ENCODE measurements around the gene ALDH16A1. TPM values are rescaled to one million over a fixed set of nuclear protein-coding genes. Genes with fewer than 3 reads are reported as not detected.

Gene ALDH16A1
- total and polyA plus RNA-seq, 2 of the 4 experiments (the other 2 are of a cell fraction): 10.4 to 12.9 TPM

DNA sequence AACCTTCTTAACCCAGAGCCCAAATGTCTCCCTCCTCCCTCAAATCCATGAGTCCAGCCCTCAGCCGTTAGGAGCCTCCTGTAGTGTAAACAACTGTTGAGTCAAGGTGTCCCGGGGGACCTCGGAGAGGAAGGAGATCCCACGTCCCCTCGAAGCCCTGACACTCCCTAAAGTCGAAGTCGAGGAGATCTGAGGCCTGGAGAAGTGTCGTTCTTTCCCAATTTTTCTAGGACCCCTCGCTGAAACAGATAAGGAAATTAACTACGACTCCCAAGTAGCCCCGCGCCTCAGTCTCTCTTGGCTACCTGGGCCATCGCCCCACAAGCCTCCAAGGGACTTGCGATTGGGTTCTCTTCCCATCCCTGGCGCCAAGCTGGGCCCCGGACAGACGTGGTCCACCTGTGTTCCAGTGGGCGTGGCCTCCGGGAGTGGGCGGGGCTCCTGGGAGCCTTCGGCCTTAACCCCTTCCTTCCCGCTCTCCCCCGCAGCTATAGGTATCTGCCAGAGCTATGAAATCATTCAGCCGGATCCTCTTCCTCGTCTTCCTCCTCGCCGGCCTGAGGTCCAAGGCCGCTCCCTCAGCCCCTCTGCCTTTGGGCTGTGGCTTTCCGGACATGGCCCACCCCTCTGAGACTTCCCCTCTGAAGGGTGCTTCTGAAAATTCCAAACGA lies 27.0 kb upstream of the ALDH16A1 start:
- H3K9me1 ChIP-seq (ENCODE audit: insufficient read depth, low read length): no peaks in the 10 kb centered on the region
- in situ Hi-C loops (cut with MboI; ENCODE audit: low sequenced_read_pairs): no loop called here
- dilution Hi-C loops (cut with HindIII; ENCODE audit: low sequenced_read_pairs, unreplicated experiment): no loop called here
- no peak overlapping the region for H3K4me2 ChIP-seq (ENCODE audit: low read depth, low read length)
- no peaks in the 10 kb centered on the region for H3K79me1 ChIP-seq (ENCODE audit: low read depth in 1 of 2, low read length in 2 of 2)
- H3K4ac ChIP-seq (ENCODE audit: low read depth, low read length): no peak overlapping the region
- WGBS, 2 experiments (ENCODE audit: extremely low coverage in 2 of 2, insufficient read length in 1 of 2): 8% methylated on average over 11 of the region's 30 CpGs; no CpG with 5 or more reads in 1 of the 2 experiments
- no peaks in the 10 kb centered on the region for H3K36me3 ChIP-seq (ENCODE audit: control insufficient read depth, insufficient read depth, low read length)
- H3K27ac ChIP-seq (ENCODE audit: insufficient read depth, low read length): no peak overlapping the region
- H4K5ac ChIP-seq (ENCODE audit: low read depth, low read length): no peak overlapping the region
- no peak overlapping the region for H2BK120ac ChIP-seq (ENCODE audit: low read depth, low read length)
- ATAC-seq (ENCODE audit: low read depth) (no peak), DNase-seq (no peak)
- no peak overlapping the region for H2BK20ac ChIP-seq (ENCODE audit: low read depth, low read length)
- H2BK15ac ChIP-seq (ENCODE audit: low read depth, low read length): no peak overlapping the region
- peaks cover 93% of the 10 kb centered on the region for H3K27me3 ChIP-seq (ENCODE audit: control insufficient read depth, insufficient read depth, low read length)
- no peaks in the 10 kb centered on the region for H4K20me1 ChIP-seq (ENCODE audit: insufficient read depth, low read length)
- ChIA-PET POLR2A (ENCODE audit: unreplicated experiment) (no interaction called here), CTCF (no interaction called here)
- no peak overlapping the region for H3K9ac ChIP-seq (ENCODE audit: low read depth, low read length)
- TF ChIP-seq MAZ (IDR thresholded peaks at IDR 0.05; ENCODE audit: borderline replicate concordance, low read depth, low read length) (no peak), CHD1 (IDR thresholded peaks at IDR 0.05; ENCODE audit: low read depth, low read length) (no peak), FOS (IDR thresholded peaks at IDR 0.05; ENCODE audit: low read depth, low read length) (no peak), SMC3 (IDR thresholded peaks at IDR 0.05; ENCODE audit: low read depth, low read length) (no peak), NFE2L2 (IDR thresholded peaks at IDR 0.05; ENCODE audit: low read depth, low read length) (no peak), POLR2A (IDR thresholded peaks at IDR 0.05; ENCODE audit: low read depth, low read length) (no peak), RAD21 (IDR thresholded peaks at IDR 0.05; ENCODE audit: low read length) (no peak), CEBPB (IDR thresholded peaks at IDR 0.05; ENCODE audit: low read depth, low read length) (no peak), MAFK (IDR thresholded peaks at IDR 0.05; ENCODE audit: low read depth, low read length) (no peak), RFX5 (IDR thresholded peaks at IDR 0.05; ENCODE audit: low read depth, low read length) (no peak), RCOR1 (IDR thresholded peaks at IDR 0.05; ENCODE audit: insufficient replicate concordance, low read length) (no peak)
- TF ChIP-seq, protein P1, sequence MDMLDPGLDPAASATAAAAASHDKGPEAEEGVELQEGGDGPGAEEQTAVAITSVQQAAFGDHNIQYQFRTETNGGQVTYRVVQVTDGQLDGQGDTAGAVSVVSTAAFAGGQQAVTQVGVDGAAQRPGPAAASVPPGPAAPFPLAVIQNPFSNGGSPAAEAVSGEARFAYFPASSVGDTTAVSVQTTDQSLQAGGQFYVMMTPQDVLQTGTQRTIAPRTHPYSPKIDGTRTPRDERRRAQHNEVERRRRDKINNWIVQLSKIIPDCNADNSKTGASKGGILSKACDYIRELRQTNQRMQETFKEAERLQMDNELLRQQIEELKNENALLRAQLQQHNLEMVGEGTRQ (IDR thresholded peaks at IDR 0.05; ENCODE audit: low read depth, low read length): no peak
- TF ChIP-seq, protein P2, sequence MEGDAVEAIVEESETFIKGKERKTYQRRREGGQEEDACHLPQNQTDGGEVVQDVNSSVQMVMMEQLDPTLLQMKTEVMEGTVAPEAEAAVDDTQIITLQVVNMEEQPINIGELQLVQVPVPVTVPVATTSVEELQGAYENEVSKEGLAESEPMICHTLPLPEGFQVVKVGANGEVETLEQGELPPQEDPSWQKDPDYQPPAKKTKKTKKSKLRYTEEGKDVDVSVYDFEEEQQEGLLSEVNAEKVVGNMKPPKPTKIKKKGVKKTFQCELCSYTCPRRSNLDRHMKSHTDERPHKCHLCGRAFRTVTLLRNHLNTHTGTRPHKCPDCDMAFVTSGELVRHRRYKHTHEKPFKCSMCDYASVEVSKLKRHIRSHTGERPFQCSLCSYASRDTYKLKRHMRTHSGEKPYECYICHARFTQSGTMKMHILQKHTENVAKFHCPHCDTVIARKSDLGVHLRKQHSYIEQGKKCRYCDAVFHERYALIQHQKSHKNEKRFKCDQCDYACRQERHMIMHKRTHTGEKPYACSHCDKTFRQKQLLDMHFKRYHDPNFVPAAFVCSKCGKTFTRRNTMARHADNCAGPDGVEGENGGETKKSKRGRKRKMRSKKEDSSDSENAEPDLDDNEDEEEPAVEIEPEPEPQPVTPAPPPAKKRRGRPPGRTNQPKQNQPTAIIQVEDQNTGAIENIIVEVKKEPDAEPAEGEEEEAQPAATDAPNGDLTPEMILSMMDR (conservative IDR thresholded peaks at IDR 0.05; ENCODE audit: low read depth, low read length): no peak
- BruUV-seq (replicated peaks): no TSS peak
- H2AK5ac ChIP-seq (ENCODE audit: low read depth, low read length): no peak overlapping the region
- no peak overlapping the region for H3K14ac ChIP-seq (replicated peaks; ENCODE audit: low read depth, low read length)
- H3K56ac ChIP-seq (ENCODE audit: extremely low read depth, insufficient read depth, low read length): no peak overlapping the region
- peaks cover 2% of the 10 kb centered on the region; the same call in 1 of the 2 replicates for H3K9me3 ChIP-seq (ENCODE audit: control insufficient read depth, insufficient read depth, low read length)
- peaks cover 2% of the 10 kb centered on the region; the same call in 1 of the 2 replicates for H3K4me1 ChIP-seq (ENCODE audit: control insufficient read depth, insufficient read depth, low read length)
- H2BK5ac ChIP-seq (ENCODE audit: low read depth, low read length, poor library complexity, severe bottlenecking): no peak overlapping the region
- H4K8ac ChIP-seq (ENCODE audit: low read depth in 2 of 2, low read length in 2 of 2): no peak overlapping the region
- H2AK9ac ChIP-seq (replicated peaks; ENCODE audit: low read depth, low read length, poor library complexity): no peak overlapping the region
- no peak overlapping the region for H3K23ac ChIP-seq (ENCODE audit: low read depth, low read length)
- H2AFZ ChIP-seq (replicated peaks; ENCODE audit: low read length, poor library complexity): no peak overlapping the region
- no peak overlapping the region for H4K91ac ChIP-seq (ENCODE audit: insufficient read depth, low read depth, low read length)
- intact Hi-C loops (cut with micrococcal nuclease): no loop called here
- H3K18ac ChIP-seq (ENCODE audit: low read depth, low read length): no peak overlapping the region
- no peak overlapping the region for H3K4me3 ChIP-seq (ENCODE audit: insufficient read depth, low read depth, low read length)

All from IMR-90 (cell line).